Pancreas (tissue), 10 donors: ENCODE data around the gene SEMA4F. TPM values are rescaled to one million over a fixed set of nuclear protein-coding genes. Genes with fewer than 3 reads are reported as not detected.

Source experiments
- ATAC-seq, 4 donors: fragments of 200-7000 bp; cut with Tn5 transposase; one replicate each; pipeline versions ENCODE4 v1.8.0 to v1.9.1; 2020; ENCODE audit warnings: mild to moderate bottlenecking in 4 of 4, moderate library complexity in 4 of 4
- DNase-seq, 6 donors: peaks; one replicate each; pipeline ENCODE4 v3.0.0-alpha.2; 2020
- FAIRE-seq: peaks from 2 replicates; lab custom pipeline; 2012; peaks lifted over from hg19 to GRCh38; lab: Jason Lieb, UNC
- H3K27ac ChIP-seq, 4 donors: fragments of 200-600 bp; sonication (generic); 1 replicate in 3 of 4; 2 replicates in 1 of 4; pipeline versions ENCODE4 v1.5.0 to v1.8.0; 2020
- H3K27me3 ChIP-seq, 4 donors: fragments of 200-600 bp; one replicate each; pipeline ENCODE4 v1.8.0; 2021
- H3K36me3 ChIP-seq, 3 donors: fragments of 200-600 bp; sonication (generic) in 1 of 3; one replicate each; pipeline versions ENCODE4 v1.5.0 to v1.8.0; 2020 to 2021
- H3K4me1 ChIP-seq, 3 donors: fragments of 200-600 bp; one replicate each; pipeline ENCODE4 v1.8.0; 2021
- H3K4me3 ChIP-seq, 4 donors: fragments of 200-600 bp; sonication (generic) in 2 of 4; one replicate each; pipeline versions ENCODE4 v1.5.0 to v1.8.0; 2020 to 2021
- H3K9me3 ChIP-seq, 4 donors: fragments of 200-600 bp; one replicate each; pipeline ENCODE4 v1.8.0; 2021
- CTCF ChIP-seq, 4 donors: fragments of 200-600 bp; sonication (generic) in 3 of 4; IDR thresholded peaks; one replicate each; pipeline versions ENCODE4 v1.5.0 to v1.8.0; 2021; ENCODE audit warnings: antibody characterized with exemption in 4 of 4
- WGBS, 2 donors: extraction: QIAGEN DNeasy Blood & Tissue Kit; methylation state at CpG; one replicate each; pipeline ENCODE4 v1.1.7; 2013; 5-methylcytosine and 5-hydroxymethylcytosine counted together
- intact Hi-C, 3 donors: fragments of 100-400 bp; cut with DNase I; formaldehyde crosslinking; loops; one replicate each; pipeline versions ENCODE4 v1.11.1 to v1.14.2; 2022
- polyA plus RNA-seq, 2 donors: library from polyadenylated mRNA; stranded (reverse); fragments of 200-250 nt; gene quantifications; one replicate each; pipeline ENCODE4 v1.2.3, GENCODE V29; 2013
- total RNA-seq, 6 donors: library from RNA; stranded (reverse); fragmentation: NEBNext Ultra II Directional in 4 of 6; extraction: Animal tissue kit (Norgen Biotek cat#: 25700) in 4 of 6; gene quantifications; one replicate each; pipeline versions ENCODE4 v1.2.1 to v1.2.4, GENCODE V29; 2021 to 2023
- donor health status: healthy with polysubstance abuse.
- donor health status: DM: no; HTN: no; CAD: no; lungs with moderate emphysema.
- donor health status: DM: no; HTN: no; CAD: no.
- donor health status: control.
- donor health status: control.
- donor health status: Bipolar disorder and iron deficiency.
- donor health status: DM: yes; HTN: yes; CAD: no.
- donor health status: DM: no; HTN: no; CAD: no.
- donor health status: DM: no; HTN: no; CAD: no.
- donor health status: DM: yes; HTN: yes; CAD: no.

Gene SEMA4F
- total and polyA plus RNA-seq, 8 donors = 1.9 to 5.9 (median 2.6) TPM

DNA sequence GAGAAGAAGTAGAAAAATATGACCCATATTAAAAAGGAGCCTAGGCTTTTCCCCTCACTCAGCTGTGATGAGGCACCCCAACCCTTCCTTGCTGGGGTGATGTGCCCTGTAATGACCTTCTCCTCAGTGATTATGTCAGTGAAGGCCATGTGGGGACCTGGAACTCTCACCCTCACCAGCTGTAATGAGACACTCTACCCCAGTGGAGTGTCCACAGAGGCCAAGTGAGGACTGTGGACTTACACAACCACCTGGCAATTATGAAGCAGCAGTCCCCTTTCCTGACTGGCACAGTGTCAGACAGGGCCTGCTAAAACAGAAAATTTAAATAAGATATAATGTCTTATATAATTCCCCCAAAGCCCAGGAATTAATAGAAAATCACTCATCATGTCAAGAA is 54.2 kb downstream of the SEMA4F start:
- intact Hi-C loops = no loop called here
- no peak for FAIRE-seq

GRCh38 chr2:74708883-74709282 is 54.8 kb downstream of the SEMA4F start:
- Histone ChIP-seq H3K36me3 (no peaks in the 10 kb centered on the region), H3K27ac (no peak overlapping the region), H3K4me1 (no peaks in the 10 kb centered on the region), H3K4me3 (no peak overlapping the region), H3K27me3 (no peaks in the 10 kb centered on the region), H3K9me3 (no peaks in the 10 kb centered on the region)
- TF ChIP-seq CTCF (IDR thresholded peaks at IDR 0.05) = no peak
- ATAC-seq = no peak
- no peak for FAIRE-seq
- WGBS, 2 donors = 78 to 93% methylated on average over 4 of the region's 4 CpGs
- DNase-seq = no peak
- intact Hi-C loops = no loop called here

More for the DNA sequence above, 54.2 kb downstream of the SEMA4F start:
- Histone ChIP-seq H3K27me3 (no peaks in the 10 kb centered on the region), H3K4me3 (no peak overlapping the region), H3K36me3 (no peaks in the 10 kb centered on the region), H3K9me3 (no peaks in the 10 kb centered on the region), H3K4me1 (no peaks in the 10 kb centered on the region), H3K27ac (no peak overlapping the region)
- DNase-seq (no peak), ATAC-seq (no peak)
- no peak for TF ChIP-seq CTCF (IDR thresholded peaks at IDR 0.05)

DNA sequence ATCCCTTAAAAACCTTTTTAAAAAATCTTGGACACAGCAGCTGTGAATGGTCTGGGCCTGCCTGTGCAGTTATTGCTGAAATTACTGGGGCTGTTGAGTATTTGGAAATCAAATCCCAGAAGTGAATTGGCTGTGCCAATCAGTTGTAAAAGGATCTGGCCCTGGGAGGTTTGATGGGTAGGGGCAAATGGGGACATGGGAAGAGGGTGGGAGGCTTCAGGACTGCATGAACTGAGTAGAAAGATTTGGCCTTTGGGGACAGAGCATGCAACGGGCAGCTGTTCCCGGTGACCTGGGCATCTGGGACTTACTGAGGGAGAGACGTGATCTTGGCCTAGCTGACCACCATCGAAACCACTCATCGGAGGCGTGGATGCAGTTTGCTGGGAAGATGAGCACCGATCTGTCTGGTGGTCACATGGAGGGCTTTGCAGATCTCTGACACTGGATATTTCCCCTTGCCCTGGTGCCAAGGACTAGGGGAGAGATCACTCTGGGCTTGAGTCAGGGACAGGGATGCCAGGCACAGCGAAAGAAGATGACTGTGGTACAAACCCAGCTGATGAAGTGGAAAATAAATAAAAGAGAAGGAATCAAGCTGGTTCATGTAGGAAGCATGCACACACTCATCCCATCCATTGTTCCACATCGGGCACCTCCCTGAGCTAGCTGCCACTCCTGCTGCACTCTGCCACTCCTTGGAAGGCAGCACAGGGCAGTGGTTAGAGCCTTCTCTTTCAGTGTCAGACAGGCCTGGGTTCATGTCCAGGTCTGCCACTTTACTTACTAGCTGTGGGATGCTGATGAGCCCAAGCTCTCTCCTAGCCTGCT is 58.4 kb downstream of the SEMA4F start:
- Histone ChIP-seq H3K36me3 (no peaks in the 10 kb centered on the region), H3K4me3 (no peak overlapping the region), H3K27me3 (no peaks in the 10 kb centered on the region), H3K9me3 (no peaks in the 10 kb centered on the region), H3K4me1 (no peaks in the 10 kb centered on the region), H3K27ac (no peak overlapping the region)
- no peak for TF ChIP-seq CTCF (IDR thresholded peaks at IDR 0.05)
- FAIRE-seq (no peak), ATAC-seq (no peak), DNase-seq (no peak)
- 84 to 89% methylated on average over 9 of the region's 9 CpGs for WGBS, 2 donors
- intact Hi-C loops = loop anchor here in 1 of 3 donors (10.0 kb wide), 1 partner anchor 162 kb away; no protein-coding TSS in a partner anchor

- no peaks in the 10 kb centered on the region for H3K36me3 ChIP-seq
- intact Hi-C loops = loop anchor here (5.0 to 10.0 kb wide), 2 partner anchors 160 to 163 kb away; no protein-coding TSS in a partner anchor
- H3K9me3 ChIP-seq = no peaks in the 10 kb centered on the region
- no peaks in the 10 kb centered on the region for H3K27me3 ChIP-seq
- TF ChIP-seq CTCF (IDR thresholded peaks at IDR 0.05) = no peak
- no peaks in the 10 kb centered on the region for H3K4me1 ChIP-seq
- no peak for DNase-seq
- FAIRE-seq = no peak
- H3K4me3 ChIP-seq = peak overlapping the region in 2 of 4 donors; percentile 44 to 65
- ATAC-seq = peak in 2 of 4 donors; percentile 2 to 11
- no peak overlapping the region for H3K27ac ChIP-seq
- 19 to 22% methylated on average over 8 of the region's 8 CpGs for WGBS, 2 donors
Measured at GRCh38 chr2:74714691-74715080, 60.6 kb downstream of the SEMA4F start.
